ENCODE data around the gene ANKRD11.
"Not testable (repeated sequence)": the region's sequence is repeated elsewhere in the genome, so short reads cannot be mapped to it uniquely, and the experiment has no call there.

Gene ANKRD11

GRCh38 chr16:89349947-89350633 lies 140.3 kb downstream of the ANKRD11 start:
- no peak for DNase-seq (ENCODE audit: low read depth in 2 of 2)

DNA sequence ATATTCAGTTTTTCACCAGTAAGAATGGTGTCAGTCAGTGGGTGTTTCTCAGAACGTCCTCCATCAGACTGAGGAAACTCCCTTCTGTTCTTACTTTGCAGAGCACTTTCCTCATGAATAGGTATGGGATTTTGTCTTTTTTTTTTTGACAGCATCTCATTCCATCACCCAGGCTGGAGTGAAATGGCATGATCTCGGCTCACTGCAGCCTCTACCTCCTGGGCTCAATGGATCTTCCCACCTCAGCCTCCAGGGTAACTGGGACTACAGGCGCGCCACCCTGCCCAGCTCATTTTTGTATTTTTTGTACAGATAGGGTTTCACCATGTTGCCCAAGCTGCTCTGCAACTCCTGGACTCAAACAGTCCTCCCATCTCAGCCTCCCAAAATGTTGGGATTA lies 142.6 kb downstream of the ANKRD11 start:
- DNase-seq (ENCODE audit: low read depth in 2 of 2) = no peak

DNA sequence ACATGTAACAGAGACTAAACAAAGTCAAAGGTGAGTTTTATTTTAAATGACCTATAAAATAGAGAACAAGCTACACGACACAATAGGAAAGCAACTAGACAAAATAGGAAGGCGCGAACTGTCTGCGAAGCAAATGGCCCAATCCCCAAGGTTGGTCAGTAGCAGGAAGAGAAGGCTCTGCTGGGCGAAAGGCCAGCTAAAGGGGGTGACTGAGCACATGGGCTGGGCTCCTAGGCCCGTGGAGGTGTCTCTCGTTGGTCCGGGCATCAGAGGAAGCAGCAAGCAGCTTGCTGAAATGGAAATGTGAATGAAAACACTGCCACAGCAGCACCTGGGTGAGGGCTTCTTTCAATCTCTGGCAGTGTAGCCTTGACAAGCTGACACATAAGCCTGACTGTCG lies 143.5 kb downstream of the ANKRD11 start:
- no peak for DNase-seq (ENCODE audit: low read depth in 2 of 2)

GRCh38 chr16:89345642-89346150 lies 144.7 kb downstream of the ANKRD11 start:
- DNase-seq (ENCODE audit: low read depth in 2 of 2) = no peak

- no peak for DNase-seq (ENCODE audit: low read depth in 2 of 2)
Observed at GRCh38 chr16:89344846-89345611, 145.3 kb downstream of the ANKRD11 start.

- no peak for DNase-seq (ENCODE audit: low read depth in 2 of 2)
Observed at GRCh38 chr16:89344458-89344834, 145.9 kb downstream of the ANKRD11 start.

DNA sequence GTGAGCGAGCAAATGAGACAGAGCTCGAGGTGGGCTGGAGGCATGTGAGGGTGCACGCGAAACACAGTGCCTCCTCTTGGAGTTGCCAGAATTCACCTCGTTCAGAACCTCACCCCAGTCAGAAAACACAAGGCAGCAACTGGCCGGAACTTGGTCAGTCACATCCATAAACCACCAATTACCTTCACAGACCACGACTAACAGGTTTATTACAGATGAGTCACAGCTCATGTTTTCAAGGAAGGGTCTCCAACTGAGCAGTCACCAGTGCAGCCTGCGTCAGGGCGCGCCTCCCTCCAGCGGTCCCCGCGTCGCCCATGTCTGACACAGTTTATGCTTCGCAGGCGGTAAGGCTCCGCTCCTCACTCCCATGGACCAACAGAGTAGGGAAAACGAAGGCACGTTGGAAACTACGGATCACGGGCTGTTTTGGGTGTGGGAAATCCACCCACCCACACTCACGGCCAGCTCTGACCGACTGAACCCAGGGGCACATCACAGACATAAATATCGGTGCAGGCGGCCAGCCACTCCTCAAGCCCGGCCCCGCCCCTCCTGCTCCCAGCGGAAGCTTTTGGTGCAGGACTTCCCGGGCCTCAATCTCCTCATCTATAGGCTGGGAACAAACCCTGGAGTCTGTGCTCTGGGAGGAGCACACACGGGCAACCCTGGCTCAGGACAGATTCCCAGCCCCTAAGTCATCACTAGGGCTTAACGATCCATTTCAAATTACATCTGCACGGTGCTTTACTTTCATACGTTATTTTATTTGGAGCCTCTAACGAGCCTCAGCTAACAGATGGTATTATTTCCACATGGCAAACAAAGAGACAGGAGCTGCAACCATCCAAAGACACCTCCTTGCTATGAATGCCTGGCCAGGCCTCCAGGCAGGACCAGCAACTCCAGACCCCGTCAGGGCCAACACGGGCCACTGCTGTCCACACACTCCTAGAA lies 146.6 kb downstream of the ANKRD11 start:
- DNase-seq (ENCODE audit: low read depth in 2 of 2) = no peak

DNA sequence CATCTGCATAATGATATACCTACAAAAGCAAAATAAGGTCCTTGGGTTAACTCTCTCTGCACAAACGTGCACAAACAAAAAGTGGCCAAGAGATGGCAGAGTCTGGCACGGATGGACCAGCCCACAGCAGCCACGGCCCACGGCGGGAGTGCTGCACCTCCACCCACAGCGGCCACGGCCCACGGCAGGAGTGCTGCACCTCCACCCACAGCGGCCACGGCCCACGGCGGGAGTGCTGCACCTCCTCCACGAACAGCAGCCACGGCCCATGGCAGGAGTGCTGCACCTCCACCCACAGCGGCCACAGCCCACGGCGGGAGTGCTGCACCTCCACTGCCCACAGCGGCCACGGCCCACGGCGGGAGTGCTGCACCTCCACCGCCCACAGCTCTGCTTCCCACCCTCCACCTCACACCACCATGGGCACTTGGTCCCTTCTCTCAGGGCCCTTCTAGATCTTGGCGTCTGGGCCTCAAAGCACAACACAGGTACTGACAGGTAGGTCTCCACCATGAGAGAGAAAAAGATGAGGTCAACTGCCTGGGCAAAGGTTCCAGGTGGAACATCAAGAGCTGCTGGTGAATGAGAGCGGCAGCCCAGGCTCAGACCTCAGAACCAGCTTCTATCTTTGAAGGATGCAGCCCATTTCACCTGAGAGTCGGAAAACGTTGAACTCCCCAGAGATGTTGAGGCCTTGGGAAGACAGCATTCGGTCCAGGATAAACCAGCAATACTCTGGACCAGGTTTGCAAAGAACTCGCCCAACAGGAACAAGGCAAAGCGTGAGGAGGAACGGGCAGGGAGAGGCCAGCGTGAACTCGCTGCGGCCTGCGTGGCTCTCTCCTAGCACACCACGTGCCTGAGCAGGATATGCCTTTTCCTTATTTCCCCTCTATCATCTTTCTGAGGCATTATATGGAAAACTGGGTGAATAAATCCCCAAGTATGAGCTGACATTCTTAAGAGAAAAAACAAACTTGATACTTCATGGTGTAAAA lies 148.4 kb downstream of the ANKRD11 start:
- no peak for DNase-seq (ENCODE audit: low read depth in 2 of 2)

- no peak for DNase-seq (ENCODE audit: low read depth in 2 of 2)
Observed at GRCh38 chr16:89341279-89341678, 149.1 kb downstream of the ANKRD11 start.

GRCh38 chr16:89338863-89339262 lies 151.5 kb downstream of the ANKRD11 start:
- no peak for DNase-seq (ENCODE audit: low read depth in 2 of 2)

GRCh38 chr16:89337965-89338364 lies 152.4 kb downstream of the ANKRD11 start:
- DNase-seq (ENCODE audit: low read depth in 2 of 2) = no peak

DNA sequence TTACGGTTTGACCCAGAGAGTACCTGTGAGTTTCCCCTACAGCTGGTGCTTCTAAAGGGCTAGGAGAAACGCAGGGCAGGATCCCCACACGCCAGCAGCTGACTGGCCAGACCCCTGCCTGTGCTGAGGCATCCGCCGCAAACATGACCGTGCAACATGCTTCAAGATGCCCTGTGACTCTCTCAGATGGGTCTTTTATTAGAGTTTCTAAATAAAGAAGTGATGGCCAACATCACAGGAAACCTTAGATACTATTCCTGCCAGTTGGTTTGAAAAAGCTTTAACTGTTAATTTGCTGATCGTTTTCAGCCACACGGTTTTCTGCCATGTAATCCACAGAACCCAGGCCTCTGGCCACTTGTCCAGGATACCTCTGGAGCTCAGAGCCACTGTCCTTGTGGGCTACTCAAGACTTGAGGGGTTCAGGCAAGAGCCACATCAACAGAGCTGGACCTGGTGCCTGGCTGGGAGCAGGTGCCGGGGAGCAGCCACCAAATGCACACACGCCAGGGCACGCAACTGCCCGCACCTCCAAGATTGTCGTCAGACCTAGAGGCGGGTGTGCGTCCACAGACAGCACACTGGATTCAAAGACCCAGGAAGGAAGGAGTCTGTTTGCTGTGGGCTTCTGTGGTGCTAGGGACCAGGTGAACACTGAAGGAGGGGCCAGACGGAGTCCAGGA lies 154.4 kb downstream of the ANKRD11 start:
- no peak for DNase-seq (ENCODE audit: low read depth in 2 of 2)

- no peak for DNase-seq (ENCODE audit: low read depth in 2 of 2)
Observed at GRCh38 chr16:89334988-89335802, 155.2 kb downstream of the ANKRD11 start.

DNA sequence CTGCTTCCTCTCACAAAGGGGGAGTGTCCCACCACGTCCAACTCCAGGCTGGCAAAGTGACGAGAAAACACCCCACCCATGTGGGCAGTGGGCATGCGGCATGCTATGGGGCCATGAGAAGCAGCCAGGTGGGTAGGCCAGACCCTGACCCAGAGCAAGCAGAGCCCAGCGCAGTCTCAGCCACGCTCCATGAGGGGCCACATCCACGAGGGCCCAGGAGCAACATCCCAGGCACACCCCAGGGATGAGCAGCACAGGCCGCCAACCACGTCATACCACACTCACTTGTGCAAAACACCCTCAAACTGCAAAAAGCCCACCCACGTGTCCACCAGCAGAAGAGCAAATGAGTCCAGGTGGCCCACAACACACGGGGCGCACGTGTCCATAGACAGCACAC lies 155.9 kb downstream of the ANKRD11 start:
- no peak for DNase-seq (ENCODE audit: low read depth in 2 of 2)

GRCh38 chr16:89334050-89334449 lies 156.3 kb downstream of the ANKRD11 start:
- DNase-seq (ENCODE audit: low read depth in 2 of 2) = no peak

GRCh38 chr16:89333401-89334001 lies 156.9 kb downstream of the ANKRD11 start:
- DNase-seq (ENCODE audit: low read depth in 2 of 2) = not testable (repeated sequence)

- no peak for DNase-seq (ENCODE audit: low read depth in 2 of 2)
Observed at GRCh38 chr16:89332902-89333245, 157.5 kb downstream of the ANKRD11 start.

DNA sequence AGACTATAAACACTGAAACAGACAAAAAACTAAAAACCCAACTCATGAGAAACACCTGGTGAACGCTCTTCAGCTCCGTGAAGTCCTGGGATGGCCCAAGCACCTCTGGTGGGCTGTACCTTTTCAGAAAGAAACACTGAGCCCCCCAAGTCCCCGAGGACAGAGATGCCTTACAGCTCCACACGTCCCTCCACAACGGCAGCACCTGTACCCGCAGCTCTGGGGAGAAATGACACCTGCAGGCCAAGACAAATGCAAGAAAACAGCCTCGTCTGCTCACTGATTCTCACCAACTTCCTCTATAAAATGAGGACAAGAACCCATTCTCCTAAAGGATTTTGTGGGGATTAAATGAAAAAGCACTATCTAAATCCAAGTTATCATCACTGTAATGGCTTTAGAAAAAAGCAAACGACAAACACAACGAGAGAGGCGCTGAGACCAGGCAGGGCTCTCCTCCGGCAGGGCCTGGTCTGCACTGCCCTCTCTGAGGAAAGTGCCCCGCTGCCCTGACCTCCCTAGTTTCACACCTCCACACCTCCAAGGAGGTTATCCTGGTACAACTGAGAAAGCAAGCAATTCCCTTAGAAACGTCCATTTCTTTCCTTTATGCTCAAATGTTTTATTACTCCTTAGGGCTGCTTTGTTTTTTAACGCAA lies 158.0 kb downstream of the ANKRD11 start:
- no peak for DNase-seq (ENCODE audit: low read depth in 2 of 2)
